HG03139 (cell line): ENCODE results near the gene GUCY1A2.

ENCODE experiments used
- ATAC-seq: cut with Tn5 transposase; IDR thresholded peaks from one replicate; pipeline ENCODE4 v1.9.1; 2021; ENCODE audit not compliant: unreplicated experiment

Gene GUCY1A2

DNA sequence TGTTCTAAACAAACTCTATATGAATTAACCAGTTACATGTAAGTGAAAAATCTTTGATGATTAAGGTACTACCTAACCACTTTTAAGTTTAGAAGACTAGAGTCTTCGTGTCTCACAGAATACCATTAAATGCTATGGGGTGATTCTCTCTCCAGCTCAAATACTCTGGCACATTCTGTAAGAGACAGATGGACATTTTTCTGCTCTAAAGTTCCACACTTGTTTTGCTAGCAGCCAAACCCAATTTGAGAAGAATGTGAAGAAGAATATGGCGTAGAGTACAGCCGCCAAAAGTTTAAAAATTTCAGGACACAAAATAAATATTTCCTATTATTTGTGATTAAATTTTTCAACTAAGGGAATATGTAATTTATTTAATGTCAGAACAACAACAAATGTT, 339.1 kb downstream of the GUCY1A2 start:
- no peak for ATAC-seq

DNA sequence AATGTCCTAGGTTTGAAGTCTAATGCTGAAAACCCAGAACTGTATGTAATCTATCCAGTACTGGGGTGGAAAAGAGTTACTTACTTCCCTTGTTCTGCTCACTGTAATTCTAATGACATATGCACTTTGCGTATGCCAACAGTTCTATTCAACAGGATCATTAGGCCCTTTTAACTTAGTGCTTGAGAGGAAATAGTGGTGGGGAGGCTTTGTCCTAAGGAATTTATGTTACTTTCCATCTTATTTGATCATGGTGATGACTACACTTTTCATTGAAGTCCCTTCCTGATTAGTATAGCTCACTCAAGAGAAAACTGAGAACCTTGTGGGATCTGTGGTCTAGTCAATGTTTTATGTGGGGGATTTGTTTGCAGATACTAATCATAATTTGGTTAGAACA, 348.2 kb downstream of the GUCY1A2 start:
- ATAC-seq, result no peak

DNA sequence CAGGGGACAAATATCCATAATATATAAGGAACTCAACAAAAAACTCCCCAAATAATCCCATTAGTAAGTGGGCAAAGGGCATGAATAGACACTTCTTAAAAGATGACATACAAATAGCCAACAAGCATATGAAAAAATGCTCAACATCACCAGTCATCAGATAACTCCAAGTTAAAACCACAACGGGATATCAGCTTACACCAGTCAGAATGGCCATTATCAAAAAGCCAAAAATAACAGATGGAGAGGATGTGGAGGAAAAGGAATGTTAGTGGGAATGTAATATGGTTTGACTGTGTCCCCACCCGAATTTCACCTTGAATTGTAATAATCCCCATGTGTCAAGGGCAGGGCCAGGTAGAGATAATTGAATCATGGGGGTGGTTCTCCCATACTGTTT, 350.1 kb downstream of the GUCY1A2 start:
- ATAC-seq, result no peak

DNA sequence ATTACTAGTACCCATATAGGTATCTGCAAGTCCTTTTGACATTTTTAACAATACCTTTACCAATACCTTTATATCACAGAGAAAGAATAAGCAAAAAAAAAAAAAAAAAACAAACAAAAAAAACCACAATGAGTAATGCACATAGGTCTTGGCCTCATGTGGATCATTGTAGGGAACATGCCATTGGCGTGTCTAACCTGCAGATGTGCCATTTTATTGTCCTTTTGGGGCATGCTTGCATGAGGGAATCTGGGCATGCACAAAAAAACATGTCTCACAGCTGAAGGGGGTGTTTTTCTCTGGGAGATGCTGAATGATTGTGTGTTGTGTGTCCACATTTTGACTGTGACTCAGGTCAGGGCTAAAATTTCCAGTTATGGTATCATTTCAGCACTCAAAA, 361.6 kb downstream of the GUCY1A2 start:
- ATAC-seq, result no peak

DNA sequence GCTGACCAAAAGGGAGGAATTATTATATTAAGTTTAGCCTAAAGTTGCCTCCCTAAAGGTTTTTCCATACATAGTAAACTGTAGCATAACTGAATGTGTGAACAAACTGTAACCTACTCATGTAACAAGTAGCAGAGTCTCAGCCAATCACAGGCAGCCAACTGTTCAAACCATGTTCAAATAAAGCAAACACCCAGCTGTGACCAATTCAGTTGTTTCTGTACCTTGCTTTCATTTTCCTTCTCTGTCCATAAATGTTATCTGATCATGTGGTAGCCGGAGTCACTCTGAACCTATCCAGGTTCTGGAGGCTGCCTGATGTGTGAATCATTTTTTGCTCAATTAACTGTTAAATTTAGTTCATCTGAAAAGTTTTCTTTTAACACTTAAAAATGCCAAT, 373.5 kb downstream of the GUCY1A2 start:
- ATAC-seq, result no peak

DNA sequence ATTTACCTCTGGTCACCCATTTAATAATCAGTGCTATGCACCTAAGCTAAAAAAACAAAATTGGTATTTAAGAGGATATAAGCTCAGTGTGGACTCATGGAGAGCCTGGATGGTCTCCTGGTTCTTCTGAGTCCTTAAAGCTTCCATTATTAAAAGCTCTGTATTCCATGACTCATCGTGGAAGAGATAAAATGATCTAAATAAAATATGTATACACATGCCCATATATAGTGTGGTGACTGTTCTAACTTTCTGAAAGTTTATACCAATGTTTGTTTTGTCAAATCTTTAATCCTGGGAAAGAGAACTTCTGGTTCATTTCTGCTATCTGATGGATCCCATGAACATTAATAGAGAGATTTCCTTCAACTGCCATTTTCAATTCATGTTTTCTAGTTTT, 375.9 kb downstream of the GUCY1A2 start:
- ATAC-seq, result no peak

DNA sequence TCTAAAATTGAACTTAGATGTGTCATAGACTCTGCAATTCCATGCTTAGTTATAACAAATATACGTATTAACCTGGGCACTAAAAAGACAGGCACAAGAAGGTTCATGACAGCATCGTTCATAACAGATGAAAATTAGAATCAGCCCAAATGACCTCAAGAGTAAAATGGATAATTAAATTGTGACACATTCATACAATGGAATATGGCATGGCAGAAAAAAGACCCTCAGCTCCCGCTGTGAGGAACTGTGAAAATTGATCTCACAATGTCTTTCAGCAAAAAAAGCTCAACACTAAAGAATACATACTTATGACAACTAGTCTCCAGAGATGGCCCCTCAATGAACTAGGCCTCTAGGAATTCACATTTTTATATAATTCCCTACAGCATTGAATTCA, 386.0 kb downstream of the GUCY1A2 start:
- ATAC-seq, result no peak

DNA sequence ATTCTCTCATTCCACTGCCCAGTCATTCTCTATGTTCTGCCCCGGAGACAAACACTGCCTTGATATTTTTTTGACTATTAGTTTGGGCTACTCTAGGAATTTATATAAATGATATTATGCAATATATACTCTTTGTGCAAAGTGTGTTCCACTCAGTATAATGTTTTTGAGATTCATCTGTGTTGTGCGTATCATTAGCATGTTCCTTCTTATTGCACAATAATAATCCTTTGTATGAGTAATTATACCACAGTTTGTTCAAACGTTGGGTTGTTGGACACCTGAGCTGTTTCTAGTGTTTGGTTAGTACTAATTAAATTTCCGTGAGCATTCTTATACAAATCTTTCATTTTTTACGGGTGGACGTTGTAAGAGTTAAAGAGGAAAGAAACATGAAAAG, 390.6 kb downstream of the GUCY1A2 start:
- no peak for ATAC-seq

DNA sequence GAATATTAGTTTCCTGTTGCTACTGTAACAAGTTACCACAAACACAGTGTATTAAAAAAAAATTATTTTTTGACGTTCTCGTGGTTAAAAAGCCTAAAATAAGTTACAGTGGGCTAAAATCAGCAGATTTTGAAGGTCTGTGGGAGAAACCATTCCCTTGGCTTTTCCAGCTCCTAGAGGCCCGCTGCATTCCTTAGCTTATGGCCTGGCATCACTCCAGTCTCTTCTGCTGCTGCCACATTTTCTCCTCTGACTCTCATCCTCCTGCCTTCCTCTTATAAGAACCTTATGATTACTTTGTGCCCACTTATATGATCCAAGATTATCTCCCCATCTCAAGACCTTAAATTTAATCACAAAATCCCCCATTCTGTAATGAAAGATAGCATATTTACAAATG, 392.7 kb downstream of the GUCY1A2 start:
- no peak for ATAC-seq

DNA sequence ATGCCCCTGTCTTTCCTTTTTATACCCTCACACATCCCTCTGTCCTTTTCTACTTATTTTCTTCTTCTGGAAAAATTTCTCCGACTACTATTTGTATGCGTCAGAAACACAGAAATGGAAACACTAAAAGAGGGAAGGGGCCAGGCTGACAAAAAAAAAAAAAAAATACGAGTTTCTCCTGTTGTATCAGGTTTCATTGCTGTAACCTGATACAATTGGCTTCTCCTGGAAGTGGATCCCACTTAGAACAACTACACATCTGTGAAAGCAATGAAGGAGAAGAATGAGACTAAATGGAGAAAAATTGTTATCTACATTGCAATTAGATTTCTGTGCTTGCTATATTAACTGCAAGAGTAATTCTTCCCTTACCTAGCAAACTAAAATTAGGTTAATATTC, 393.9 kb downstream of the GUCY1A2 start:
- no peak for ATAC-seq
